T-helper 1 cell treated with Interleukin-12 subunit alpha and Interleukin-12 subunit beta and Interleukin-4 antibody, amounts not matched to agents 30 ng/mL and 1 ng/mL, for 36 hours (primary cell): ENCODE results near the gene ACP7. TPM values are rescaled to one million over a fixed set of nuclear protein-coding genes. Genes with fewer than 3 reads are reported as not detected.

Source experiments
- intact Hi-C: fragments of 100-400 bp; cut with micrococcal nuclease; formaldehyde crosslinking; loops from one replicate; pipeline ENCODE4 v1.15.1; 2024
- total RNA-seq: library from RNA; stranded (reverse); gene quantifications from 2 replicates; pipeline ENCODE4 v1.2.3, GENCODE V29; 2022

Gene ACP7
- total RNA-seq, 1 donor from 2014 or later, result not detected

- intact Hi-C loops, result no loop called here
These were observed 62.7 kb downstream of the ACP7 start for GRCh38 chr19:39146686-39147450.

DNA sequence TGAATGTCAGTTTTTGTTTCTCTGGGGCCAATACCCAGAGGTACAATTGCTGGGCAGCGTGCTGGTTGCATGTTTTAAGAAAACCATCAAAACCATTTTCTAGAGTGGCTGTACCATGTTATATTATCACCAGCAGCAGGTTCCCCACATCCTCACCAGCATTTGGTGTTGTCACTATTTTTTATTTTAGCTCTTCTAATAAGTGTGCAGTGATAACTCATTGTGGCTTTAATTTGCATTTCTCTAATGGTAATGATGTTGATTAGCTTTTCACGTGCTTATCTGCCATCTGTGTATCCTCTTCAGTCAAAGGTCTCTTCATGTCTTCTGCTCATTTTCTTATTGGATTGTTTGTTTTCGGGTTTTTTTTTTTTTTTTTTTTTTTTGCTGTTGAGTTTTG lies 63.3 kb downstream of the ACP7 start:
- intact Hi-C loops, result no loop called here

GRCh38 chr19:39148939-39149529 lies 64.9 kb downstream of the ACP7 start:
- intact Hi-C loops, result no loop called here

DNA sequence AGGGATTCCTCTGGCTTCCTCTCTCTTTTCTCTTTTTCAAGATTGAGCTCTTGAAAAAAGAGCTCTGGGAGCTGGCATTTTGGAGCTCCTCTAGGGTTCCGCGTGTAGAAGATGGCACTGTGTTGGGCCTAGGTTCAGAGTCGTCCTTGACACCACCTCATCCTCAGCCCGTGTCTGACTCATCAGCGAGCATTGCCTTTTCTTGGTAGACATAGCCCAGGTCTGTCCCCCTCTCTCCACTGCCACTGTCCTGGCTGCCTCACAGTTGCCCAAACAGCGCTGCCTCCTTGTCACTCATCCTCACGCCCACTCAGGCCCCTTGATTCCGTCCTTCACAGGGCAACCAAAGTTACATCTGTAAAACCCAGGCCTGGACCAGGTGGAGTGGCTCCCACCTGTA lies 66.1 kb downstream of the ACP7 start:
- intact Hi-C loops, result no loop called here

DNA sequence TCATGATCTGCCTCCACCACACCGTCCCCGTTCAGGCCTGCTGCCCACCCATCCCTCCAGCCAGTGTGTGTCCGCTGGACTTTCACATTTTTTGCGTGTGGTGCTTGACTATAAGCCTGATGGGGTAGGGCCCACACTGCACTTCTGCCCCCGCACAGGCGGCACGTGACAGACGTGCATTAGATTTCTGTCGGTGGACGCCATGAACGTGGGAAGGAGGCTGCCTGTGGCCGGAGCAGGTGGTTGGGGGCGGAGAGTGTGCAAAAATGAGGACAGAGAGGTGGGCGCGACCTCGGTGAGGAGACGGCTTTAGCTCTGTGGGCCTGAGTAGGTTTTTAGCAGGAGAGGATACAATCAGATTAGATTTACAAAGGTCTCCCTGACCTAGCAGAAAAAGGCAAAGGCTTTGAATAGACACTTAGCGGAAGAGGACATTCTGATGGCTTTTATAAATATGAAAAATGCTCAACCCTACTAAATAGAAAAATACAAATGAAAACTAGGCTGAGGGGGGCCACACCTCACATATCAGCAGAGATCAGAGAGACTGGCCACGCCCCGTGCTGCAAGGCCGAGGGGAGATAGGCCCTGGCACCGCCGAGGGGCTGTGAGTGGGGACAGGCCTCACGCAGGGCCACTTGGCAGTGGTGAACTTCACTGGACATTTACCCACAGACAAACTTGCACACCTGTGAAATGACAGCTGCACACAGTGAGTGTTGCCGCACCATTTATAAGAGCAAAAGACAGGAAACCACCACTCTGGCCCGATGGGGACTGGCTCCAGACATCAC lies 66.8 kb downstream of the ACP7 start:
- intact Hi-C loops, result no loop called here

- intact Hi-C loops, result no loop called here
These were observed 67.9 kb downstream of the ACP7 start for GRCh38 chr19:39152066-39152465.

DNA sequence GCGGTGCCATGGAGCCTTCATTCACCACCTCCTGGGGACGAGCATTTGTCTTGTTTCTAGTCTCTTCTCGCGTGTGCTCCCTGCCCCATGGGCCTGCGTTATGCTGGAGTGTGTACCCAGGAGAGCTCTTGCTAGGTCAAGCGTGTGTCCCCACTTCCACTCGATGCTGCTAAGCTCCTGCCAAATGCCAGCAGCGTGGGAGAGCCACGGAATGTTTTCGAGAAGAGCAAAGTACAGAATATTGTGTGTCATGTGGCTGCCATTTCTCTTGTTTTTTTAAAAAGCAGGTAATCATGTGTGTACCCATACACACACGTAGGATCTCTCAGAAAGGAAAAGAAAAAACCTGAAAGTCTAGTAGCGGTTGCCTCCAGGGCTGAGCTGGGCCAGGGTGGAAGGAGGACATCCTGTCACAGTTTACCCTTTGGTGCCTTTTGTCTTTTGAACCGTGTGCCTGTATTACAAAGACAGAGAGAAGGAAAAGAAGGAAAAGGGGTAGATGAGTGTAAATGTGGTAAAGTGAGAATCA lies 70.0 kb downstream of the ACP7 start:
- intact Hi-C loops, result no loop called here

DNA sequence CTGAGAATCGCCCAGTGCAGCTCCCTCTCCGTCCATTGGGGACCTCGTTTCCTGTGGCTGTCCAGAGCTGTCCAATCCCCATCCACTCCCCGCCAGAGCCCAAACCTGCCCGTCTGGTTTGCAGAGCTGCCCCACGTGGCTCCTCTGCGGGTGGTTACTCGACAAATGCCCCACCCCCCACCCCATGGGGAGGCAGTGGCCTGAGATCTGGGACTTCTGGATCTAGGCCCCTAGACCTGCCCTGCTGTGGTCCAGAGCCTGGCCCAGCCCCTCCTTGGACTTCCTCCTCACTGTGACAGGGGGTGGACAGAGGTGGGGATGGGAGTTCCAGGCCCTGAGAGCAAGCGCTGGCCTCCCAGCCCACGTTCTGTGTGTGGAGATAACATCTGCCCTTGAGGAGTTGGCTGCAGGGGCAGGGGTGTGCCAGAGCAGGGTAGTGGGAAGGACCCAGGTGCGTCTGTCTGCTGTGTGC lies 70.5 kb downstream of the ACP7 start:
- intact Hi-C loops, result no loop called here

- intact Hi-C loops, result no loop called here
These were observed 71.0 kb downstream of the ACP7 start for GRCh38 chr19:39155114-39155700.

- intact Hi-C loops, result no loop called here
These were observed 71.6 kb downstream of the ACP7 start for GRCh38 chr19:39155741-39156140.

DNA sequence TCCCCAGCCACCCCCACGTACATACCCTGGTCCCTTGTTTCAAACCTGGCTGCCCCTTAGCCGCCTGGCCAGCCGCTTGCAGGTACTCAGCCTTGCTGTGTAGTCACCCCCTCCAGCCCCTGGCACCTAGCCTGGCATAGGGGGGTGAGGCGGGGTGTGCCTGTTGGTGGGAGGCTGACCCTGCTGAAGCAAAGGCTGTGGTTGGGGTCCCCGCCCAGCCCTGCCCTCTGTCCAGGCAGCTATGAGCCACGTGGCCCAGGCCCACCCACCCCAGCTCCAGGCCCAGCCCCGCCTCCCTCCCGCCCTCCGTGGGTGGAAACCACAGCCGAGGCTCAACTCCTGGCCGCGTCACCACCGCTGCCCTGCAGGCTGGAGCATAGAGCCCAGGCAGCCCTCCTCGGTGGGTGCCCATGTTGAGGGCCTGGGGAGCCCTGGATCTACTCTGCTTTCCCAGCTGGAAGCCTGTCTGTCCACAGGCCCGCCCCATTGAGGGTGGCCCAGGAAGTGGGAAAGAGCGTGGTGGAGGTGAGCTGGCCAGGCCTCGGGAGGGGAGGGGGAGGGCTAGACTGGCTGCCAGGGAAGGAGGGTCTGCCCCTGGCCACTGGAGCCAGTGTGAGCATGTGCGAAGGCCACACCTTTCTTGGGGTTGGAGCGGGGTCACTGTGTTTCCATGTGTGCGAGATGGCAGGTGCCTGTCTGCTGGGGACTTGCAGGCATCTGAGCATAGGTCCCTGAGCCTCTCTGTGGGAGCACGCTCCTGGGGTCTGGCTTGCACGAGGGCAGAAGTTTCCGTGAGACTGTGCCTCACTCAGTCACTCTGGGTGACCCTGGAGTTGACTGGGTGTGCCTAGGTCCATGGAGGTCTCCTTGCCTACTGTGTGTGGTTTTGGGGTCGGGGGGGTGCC lies 72.4 kb downstream of the ACP7 start:
- intact Hi-C loops, result no loop called here

GRCh38 chr19:39157275-39157996 lies 73.3 kb downstream of the ACP7 start:
- intact Hi-C loops, result no loop called here

DNA sequence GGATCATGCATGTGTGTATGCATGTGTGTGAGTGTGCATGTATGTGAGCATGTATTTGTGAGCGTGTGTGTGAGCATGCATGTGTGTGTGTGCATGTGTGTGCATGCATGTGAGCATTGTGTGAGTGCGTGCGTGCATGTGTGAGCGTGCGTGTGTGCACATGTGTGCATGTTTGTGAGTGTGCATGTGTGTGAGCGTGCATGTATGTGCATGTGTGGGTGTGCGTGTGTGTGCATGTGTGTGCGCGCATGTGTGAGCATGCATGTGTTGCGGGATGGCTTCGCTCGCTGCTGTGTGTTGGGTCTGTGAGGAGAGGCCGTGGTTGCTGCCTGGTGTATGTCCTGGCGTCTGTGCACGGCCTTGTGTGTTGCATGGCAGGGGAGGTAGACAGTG lies 73.8 kb downstream of the ACP7 start:
- intact Hi-C loops, result no loop called here

GRCh38 chr19:39158646-39159260 lies 74.6 kb downstream of the ACP7 start:
- intact Hi-C loops, result no loop called here

GRCh38 chr19:39160523-39160861 lies 76.3 kb downstream of the ACP7 start:
- intact Hi-C loops, result no loop called here
